ENCODE results near the gene TMEM178B. TPM values are rescaled to one million over a fixed set of nuclear protein-coding genes. Genes with fewer than 3 reads are reported as not detected.

The TMEM178B gene
- total and polyA plus RNA-seq, 9 of the 15 experiments (the other 6 are each of a cell fraction or from before 2014, with no cell fraction given) = under 0.01 to 0.03 (median 0.01) TPM; not detected in 5

DNA sequence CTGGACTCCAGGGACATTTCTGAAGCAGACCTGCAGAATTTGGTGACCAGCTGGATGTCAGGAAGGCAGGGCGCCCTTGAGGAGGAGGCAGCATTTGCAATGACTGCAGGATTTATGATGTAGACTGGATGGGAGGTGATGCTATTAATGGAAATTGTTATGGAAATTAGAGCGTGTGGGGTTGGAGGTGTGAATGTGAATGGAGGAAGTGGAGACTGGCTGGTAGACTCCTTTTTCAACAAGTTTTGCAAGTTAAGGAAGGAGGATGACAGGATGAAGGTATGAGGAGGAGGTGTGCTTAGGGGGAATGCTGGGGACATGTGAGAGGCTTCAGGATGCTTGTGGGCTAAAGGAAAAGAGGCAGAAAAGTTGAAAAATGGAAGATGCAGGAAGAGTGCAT is 137.0 kb downstream of the TMEM178B start (continued):
- TF ChIP-seq, protein P1, sequence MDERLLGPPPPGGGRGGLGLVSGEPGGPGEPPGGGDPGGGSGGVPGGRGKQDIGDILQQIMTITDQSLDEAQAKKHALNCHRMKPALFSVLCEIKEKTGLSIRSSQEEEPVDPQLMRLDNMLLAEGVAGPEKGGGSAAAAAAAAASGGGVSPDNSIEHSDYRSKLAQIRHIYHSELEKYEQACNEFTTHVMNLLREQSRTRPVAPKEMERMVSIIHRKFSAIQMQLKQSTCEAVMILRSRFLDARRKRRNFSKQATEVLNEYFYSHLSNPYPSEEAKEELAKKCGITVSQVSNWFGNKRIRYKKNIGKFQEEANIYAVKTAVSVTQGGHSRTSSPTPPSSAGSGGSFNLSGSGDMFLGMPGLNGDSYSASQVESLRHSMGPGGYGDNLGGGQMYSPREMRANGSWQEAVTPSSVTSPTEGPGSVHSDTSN (CRISPR knock-in tag; IDR thresholded peaks at IDR 0.05; ENCODE audit: low read depth) = no peak
- TF ChIP-seq, protein P1 (tag; conservative IDR thresholded peaks at IDR 0.05; ENCODE audit: low read depth) = no peak
- TF ChIP-seq, protein P2, sequence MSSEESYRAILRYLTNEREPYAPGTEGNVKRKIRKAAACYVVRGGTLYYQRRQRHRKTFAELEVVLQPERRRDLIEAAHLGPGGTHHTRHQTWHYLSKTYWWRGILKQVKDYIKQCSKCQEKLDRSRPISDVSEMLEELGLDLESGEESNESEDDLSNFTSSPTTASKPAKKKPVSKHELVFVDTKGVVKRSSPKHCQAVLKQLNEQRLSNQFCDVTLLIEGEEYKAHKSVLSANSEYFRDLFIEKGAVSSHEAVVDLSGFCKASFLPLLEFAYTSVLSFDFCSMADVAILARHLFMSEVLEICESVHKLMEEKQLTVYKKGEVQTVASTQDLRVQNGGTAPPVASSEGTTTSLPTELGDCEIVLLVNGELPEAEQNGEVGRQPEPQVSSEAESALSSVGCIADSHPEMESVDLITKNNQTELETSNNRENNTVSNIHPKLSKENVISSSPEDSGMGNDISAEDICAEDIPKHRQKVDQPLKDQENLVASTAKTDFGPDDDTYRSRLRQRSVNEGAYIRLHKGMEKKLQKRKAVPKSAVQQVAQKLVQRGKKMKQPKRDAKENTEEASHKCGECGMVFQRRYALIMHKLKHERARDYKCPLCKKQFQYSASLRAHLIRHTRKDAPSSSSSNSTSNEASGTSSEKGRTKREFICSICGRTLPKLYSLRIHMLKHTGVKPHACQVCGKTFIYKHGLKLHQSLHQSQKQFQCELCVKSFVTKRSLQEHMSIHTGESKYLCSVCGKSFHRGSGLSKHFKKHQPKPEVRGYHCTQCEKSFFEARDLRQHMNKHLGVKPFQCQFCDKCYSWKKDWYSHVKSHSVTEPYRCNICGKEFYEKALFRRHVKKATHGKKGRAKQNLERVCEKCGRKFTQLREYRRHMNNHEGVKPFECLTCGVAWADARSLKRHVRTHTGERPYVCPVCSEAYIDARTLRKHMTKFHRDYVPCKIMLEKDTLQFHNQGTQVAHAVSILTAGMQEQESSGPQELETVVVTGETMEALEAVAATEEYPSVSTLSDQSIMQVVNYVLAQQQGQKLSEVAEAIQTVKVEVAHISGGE (CRISPR knock-in tag; IDR thresholded peaks at IDR 0.05) = no peak

DNA sequence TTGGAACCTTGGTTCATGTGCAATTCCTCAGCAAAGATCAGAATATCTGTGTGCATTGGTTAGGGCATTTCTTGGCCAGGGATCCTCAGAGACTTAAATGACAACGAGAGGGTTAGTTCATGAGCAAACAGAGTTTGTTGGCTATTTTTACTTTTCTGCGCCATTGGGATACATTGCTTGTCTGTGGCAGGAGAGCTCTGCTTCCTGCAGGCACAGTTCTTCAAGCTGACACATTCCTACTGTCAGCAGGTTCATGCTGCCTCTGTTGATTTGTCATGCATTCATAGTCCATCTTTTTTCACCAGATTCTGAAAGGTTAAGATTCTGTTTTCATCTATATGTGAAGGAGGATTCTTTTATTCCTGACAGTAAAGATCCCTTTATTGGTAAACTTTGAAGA is 139.4 kb downstream of the TMEM178B start:
- intact Hi-C loops (cut with micrococcal nuclease) = no loop called here
- Histone ChIP-seq H3K36me3 (ENCODE audit: control insufficient read depth, insufficient read depth, low read length) (no peaks in the 10 kb centered on the region), H3K4me3 (no peak overlapping the region), H3K4me2 (ENCODE audit: insufficient read depth, low read length) (no peak overlapping the region), H3K9me3 (replicated peaks; ENCODE audit: control insufficient read depth, insufficient read depth, low read depth, low read length) (no peaks in the 10 kb centered on the region), H3K4me1 (replicated peaks in 1 of 2; ENCODE audit: control insufficient read depth in 2 of 2, insufficient read depth in 2 of 2, low read length in 2 of 2) (no peaks in the 10 kb centered on the region), H3K9ac (ENCODE audit: insufficient read depth in 1 of 2, low read depth in 2 of 2, low read length in 2 of 2) (no peak overlapping the region), H4K20me1 (replicated peaks; ENCODE audit: control insufficient read depth, insufficient read depth, low read length) (no peaks in the 10 kb centered on the region), H3K9me1 (ENCODE audit: control insufficient read depth, insufficient read depth, low read length) (no peaks in the 10 kb centered on the region), H3K79me2 (ENCODE audit: control insufficient read depth, insufficient read depth, low read length) (no peaks in the 10 kb centered on the region), H3K27me3 (ENCODE audit: control insufficient read depth in 2 of 2, insufficient read depth in 2 of 2, low read length in 2 of 2) (peaks cover 5 to 28% of the 10 kb centered on the region in 2 experiments; a peak in 4 of 5 replicates), H3K27ac (ENCODE audit: extremely low read depth, low read depth, low read length) (no peak overlapping the region), H2AFZ (ENCODE audit: low read depth, low read length) (no peak overlapping the region)
- in situ Hi-C loops (cut with MboI) = no loop called here
- ChIA-PET POLR2A (interaction anchor here (1.0 kb wide), 2 partner anchors 9 to 10 kb away, joined by 3 to 4 read pairs; no protein-coding TSS in a partner anchor), CTCF (ENCODE audit: low intra/inter-chr PET ratio) (no interaction called here)
- no TSS peak for BruUV-seq (replicated peaks)
- DNase-seq (ENCODE audit: extremely low read depth in 1 of 4, low spot score in 3 of 4) = no peak
- 0% methylated on average over 2 of the region's 2 CpGs for WGBS (ENCODE audit: insufficient coverage, low coverage, missing lambda C conversion rate)
- no peak for FAIRE-seq
- ATAC-seq = no peak
- TF ChIP-seq OTX1 (CRISPR knock-in tag; IDR thresholded peaks at IDR 0.05) (no peak), TEAD1 (CRISPR knock-in tag; IDR thresholded peaks at IDR 0.05) (no peak), RBM39 (optimal IDR thresholded peaks at IDR 0.05; ENCODE audit: low read depth, low read length) (no peak), FOXP1 (CRISPR knock-in tag; IDR thresholded peaks at IDR 0.05) (no peak), DACH1 (IDR thresholded peaks at IDR 0.05; ENCODE audit: partially characterized antibody) (no peak), ZNF561 (CRISPR knock-in tag; conservative IDR thresholded peaks at IDR 0.05) (no peak), KLF16 (IDR thresholded peaks at IDR 0.05) (no peak), TCF7 (IDR thresholded peaks at IDR 0.05; ENCODE audit: borderline replicate concordance) (no peak), NELFE (IDR thresholded peaks at IDR 0.05; ENCODE audit: insufficient read depth, insufficient read length) (no peak), TRIM28 (IDR thresholded peaks at IDR 0.05) (no peak)
- TF ChIP-seq, protein P3, sequence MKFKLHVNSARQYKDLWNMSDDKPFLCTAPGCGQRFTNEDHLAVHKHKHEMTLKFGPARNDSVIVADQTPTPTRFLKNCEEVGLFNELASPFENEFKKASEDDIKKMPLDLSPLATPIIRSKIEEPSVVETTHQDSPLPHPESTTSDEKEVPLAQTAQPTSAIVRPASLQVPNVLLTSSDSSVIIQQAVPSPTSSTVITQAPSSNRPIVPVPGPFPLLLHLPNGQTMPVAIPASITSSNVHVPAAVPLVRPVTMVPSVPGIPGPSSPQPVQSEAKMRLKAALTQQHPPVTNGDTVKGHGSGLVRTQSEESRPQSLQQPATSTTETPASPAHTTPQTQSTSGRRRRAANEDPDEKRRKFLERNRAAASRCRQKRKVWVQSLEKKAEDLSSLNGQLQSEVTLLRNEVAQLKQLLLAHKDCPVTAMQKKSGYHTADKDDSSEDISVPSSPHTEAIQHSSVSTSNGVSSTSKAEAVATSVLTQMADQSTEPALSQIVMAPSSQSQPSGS (CRISPR knock-in tag; IDR thresholded peaks at IDR 0.05) = no peak
